Adrenal gland (tissue), 12 donors: ENCODE data around the gene ZFTA. TPM values are rescaled to one million over a fixed set of nuclear protein-coding genes. Genes with fewer than 3 reads are reported as not detected.
A peak's percentile ranks its signal among the peaks of the same experiment; 100 is the strongest.
"Not testable (repeated sequence)": the region's sequence is repeated elsewhere in the genome, so short reads cannot be mapped to it uniquely, and the experiment has no call there.

Source experiments
- DNase-seq, 7 donors: peaks; one replicate each; pipeline ENCODE4 v3.0.0-alpha.2; 2019 to 2020
- H3K27ac ChIP-seq, 5 donors: fragments of 200-600 bp; sonication (generic) in 4 of 5; 1 replicate in 3 of 5; 2 replicates in 2 of 5; pipeline versions ENCODE4 v1.5.1 to v1.8.0; 2016 to 2020; ENCODE audit warnings: mild to moderate bottlenecking in 1 of 5
- H3K27me3 ChIP-seq: fragments of 200-600 bp; 2 replicates; pipeline ENCODE4 v1.8.0; 2021
- H3K36me3 ChIP-seq, 2 donors: fragments of 200-600 bp; replicated peaks in 1 of 2; 1 replicate in 1 of 2; 2 replicates in 1 of 2; pipeline versions ENCODE4 v1.5.1 to v1.8.0; 2018 to 2022
- H3K4me1 ChIP-seq, 2 donors: fragments of 200-600 bp; replicated peaks in 1 of 2; 1 replicate in 1 of 2; 2 replicates in 1 of 2; pipeline versions ENCODE4 v1.5.1 to v1.8.0; 2018 to 2021
- H3K4me3 ChIP-seq, 4 donors: fragments of 200-600 bp; sonication (generic) in 3 of 4; one replicate each; pipeline ENCODE4 v1.5.1; 2016 to 2018
- H3K9me3 ChIP-seq, 3 donors: fragments of 200-600 bp; sonication (generic) in 1 of 3; replicated peaks in 1 of 3; 1 replicate in 2 of 3; 2 replicates in 1 of 3; pipeline versions ENCODE4 v1.5.1 to v1.8.0; 2016 to 2021
- POLR2A ChIP-seq, 2 donors: fragments of 450-650 bp; IDR thresholded peaks; one replicate each; pipeline ENCODE4 v1.6.1; 2017; ENCODE audit warnings: antibody characterized with exemption in 2 of 2, mild to moderate bottlenecking in 2 of 2, moderate library complexity in 1 of 2
- WGBS, 4 donors: extraction: QIAGEN DNeasy Blood & Tissue Kit in 2 of 4; methylation state at CpG; one replicate each; pipeline versions ENCODE4 v1.1.5 to v1.1.7; 2013 to 2017; 5-methylcytosine and 5-hydroxymethylcytosine counted together
- intact Hi-C, 2 donors: fragments of 100-400 bp; cut with DNase I; formaldehyde crosslinking; loops; one replicate each; pipeline versions ENCODE4 v1.14.1 to v1.15.0; 2022 to 2023
- polyA plus RNA-seq, 3 donors: library from polyadenylated mRNA; stranded (reverse); fragments of 200-250 nt in 2 of 3; fragments of 350-450 nt in 1 of 3; fragmentation: Illumina TruSeq in 1 of 3; extraction: RNeasy Lipid Tissue Mini Kit (QIAGEN cat#74804) in 1 of 3; gene quantifications; one replicate each; pipeline ENCODE4 v1.2.3, GENCODE V29; 2013 to 2014
- total RNA-seq, 9 donors: library from RNA; depleted of rRNA in 4 of 9; stranded (reverse); fragments of >200 nt in 4 of 9; fragments of 120-200 nt in 1 of 9; fragmentation: NEBNext Ultra II Directional in 1 of 9; extraction: Animal tissue kit (Norgen Biotek cat#: 25700) in 1 of 9; gene quantifications; one replicate each; pipeline versions ENCODE4 v1.1.0 to v1.2.4, GENCODE V29; 2013 to 2023
- TF ChIP-seq, protein P1 (sequence below), 6 experiments: fragments of 450-650 bp in 4 of 6; fragments of 200-600 bp in 2 of 6; sonication (generic) in 1 of 6; IDR thresholded peaks; 1 replicate in 5 of 6; 2 replicates in 1 of 6; pipeline versions ENCODE4 v1.5.1 to v1.8.0; 2016 to 2021; ENCODE audit warnings: antibody characterized with exemption in 6 of 6, mild to moderate bottlenecking in 2 of 6, moderate library complexity in 1 of 6
- donor health status: healthy with polysubstance abuse.
- donor health status: Bipolar disorder and iron deficiency.
- donor health status: DM: yes; HTN: yes; CAD: no.
- donor health status: DM: no; HTN: no; CAD: no.
- donor health status: DM: no; HTN: no; CAD: no.
- donor health status: DM: yes; HTN: yes; CAD: no.

The ZFTA gene
- total and polyA plus RNA-seq, 12 donors = 3.6 to 20.2 (median 14.7) TPM

DNA sequence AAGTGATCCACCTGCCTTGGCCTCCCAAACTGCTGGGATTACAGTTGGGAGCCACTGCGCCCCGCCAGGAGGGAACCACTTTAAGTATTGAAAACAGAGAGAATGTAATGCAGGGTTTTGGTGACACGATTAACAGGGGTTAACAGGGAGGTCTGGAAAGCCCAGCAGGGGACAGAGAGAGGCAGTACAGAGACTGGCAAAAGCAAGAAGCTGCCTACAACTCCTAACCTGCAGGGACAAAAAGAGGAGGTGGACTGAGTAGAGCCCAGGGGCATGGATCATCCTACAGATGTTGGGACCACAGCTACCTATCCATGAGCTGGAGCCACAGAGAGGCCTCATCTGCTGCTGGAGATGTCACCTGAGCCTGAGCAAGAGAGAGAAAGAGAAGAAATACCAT is 42.9 kb upstream of the ZFTA start:
- intact Hi-C loops = no loop called here
- H3K4me3 ChIP-seq = no peak overlapping the region
- TF ChIP-seq, protein P1, sequence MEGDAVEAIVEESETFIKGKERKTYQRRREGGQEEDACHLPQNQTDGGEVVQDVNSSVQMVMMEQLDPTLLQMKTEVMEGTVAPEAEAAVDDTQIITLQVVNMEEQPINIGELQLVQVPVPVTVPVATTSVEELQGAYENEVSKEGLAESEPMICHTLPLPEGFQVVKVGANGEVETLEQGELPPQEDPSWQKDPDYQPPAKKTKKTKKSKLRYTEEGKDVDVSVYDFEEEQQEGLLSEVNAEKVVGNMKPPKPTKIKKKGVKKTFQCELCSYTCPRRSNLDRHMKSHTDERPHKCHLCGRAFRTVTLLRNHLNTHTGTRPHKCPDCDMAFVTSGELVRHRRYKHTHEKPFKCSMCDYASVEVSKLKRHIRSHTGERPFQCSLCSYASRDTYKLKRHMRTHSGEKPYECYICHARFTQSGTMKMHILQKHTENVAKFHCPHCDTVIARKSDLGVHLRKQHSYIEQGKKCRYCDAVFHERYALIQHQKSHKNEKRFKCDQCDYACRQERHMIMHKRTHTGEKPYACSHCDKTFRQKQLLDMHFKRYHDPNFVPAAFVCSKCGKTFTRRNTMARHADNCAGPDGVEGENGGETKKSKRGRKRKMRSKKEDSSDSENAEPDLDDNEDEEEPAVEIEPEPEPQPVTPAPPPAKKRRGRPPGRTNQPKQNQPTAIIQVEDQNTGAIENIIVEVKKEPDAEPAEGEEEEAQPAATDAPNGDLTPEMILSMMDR (IDR thresholded peaks at IDR 0.05) = no peak
- TF ChIP-seq POLR2A (IDR thresholded peaks at IDR 0.05) = no peak
- 77 to 90% (median 81%) methylated on average over 3 of the region's 3 CpGs for WGBS, 4 donors
- no peak for DNase-seq
- no peaks in the 10 kb centered on the region for H3K36me3 ChIP-seq
- no peaks in the 10 kb centered on the region for H3K27me3 ChIP-seq
- H3K27ac ChIP-seq = no peak overlapping the region
- peaks cover 0 to 24% of the 10 kb centered on the region in 2 donors for H3K4me1 ChIP-seq
- H3K9me3 ChIP-seq = no peaks in the 10 kb centered on the region

DNA sequence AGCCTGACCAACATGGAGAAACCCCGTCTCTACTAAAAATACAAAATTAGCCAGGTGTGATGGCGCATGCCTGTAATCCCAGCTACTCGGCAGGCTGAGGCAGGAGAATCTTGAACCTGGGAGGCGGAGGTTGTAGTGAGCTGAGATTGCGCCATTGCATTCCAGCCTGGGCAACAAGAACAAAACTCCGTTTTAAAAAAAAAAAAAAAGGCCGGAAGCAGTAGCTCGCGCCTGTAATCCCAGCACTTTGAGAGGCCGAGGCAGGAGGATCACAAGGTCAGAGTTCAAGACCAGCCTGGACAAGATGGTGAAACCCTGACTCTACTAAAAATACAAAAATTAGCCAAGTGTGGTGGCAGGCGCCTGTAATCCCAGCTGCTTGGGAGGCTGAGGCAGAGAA is 41.8 kb upstream of the ZFTA start:
- WGBS, 4 donors = 82 to 91% (median 88%) methylated on average over 11 of the region's 11 CpGs
- H3K27me3 ChIP-seq, intact Hi-C loops, H3K4me3 ChIP-seq, H3K36me3 ChIP-seq, DNase-seq, H3K9me3 ChIP-seq, H3K27ac ChIP-seq: not testable (repeated sequence)
- peaks cover 0 to 21% of the 10 kb centered on the region in 2 donors for H3K4me1 ChIP-seq

DNA sequence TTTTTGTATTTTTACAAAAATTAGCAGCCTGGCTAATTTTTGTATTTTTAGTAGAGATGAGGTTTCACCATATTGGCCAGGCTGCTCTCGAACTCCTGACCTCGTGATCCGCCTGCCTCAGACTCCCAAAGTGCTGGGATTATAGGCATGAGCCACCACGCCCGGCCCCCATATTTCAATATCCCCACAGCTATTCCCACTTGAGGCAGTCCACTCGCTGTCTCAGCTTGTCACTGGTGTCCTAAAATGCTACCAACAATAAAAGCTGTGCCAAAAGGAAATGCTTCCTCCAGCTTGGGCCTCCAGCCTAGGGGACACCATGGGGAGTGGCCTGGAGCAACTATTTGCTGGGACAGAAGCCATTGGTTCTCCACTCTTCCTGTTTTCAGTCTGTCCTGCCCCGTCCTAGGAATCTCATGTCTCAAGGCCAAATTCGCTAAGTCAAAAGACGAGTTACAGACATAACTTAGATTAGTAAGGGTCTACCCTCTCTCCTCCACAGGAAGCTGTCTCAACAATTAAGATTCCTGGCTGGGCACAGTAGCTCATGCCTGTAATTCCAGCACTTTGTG is 37.4 kb upstream of the ZFTA start:
- DNase-seq = peak; percentile 21 to 81 (median 42)
- Histone ChIP-seq H3K9me3 (no peaks in the 10 kb centered on the region), H3K27me3 (no peaks in the 10 kb centered on the region), H3K4me1 (no peaks in the 10 kb centered on the region), H3K27ac (peak overlapping the region in 1 of 5 donors; percentile 74), H3K4me3 (no peak overlapping the region), H3K36me3 (no peaks in the 10 kb centered on the region)
- intact Hi-C loops = no loop called here
- 59 to 66% (median 62%) methylated on average over 9 of the region's 9 CpGs for WGBS, 4 donors
- TF ChIP-seq, protein P1 (IDR thresholded peaks at IDR 0.05) = no peak
- no peak for TF ChIP-seq POLR2A (IDR thresholded peaks at IDR 0.05)

DNA sequence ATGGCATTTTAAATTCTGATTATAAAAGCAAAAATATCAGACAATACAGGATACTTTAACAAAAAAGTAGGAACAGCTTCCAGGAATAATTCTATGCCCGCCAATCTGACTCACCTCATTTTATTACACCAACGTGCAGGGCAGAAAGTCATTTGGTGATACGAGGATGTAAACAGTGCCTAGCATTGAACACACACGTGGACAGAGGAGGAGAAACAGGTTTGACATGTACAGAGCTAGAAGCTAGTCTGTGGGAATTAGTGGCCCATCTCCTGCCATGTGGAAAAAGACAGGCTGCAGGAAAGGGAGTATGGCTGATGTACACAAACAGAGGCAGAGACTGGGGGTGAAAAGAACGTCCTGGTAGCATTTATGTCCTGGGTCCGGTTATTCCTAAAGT is 35.7 kb upstream of the ZFTA start:
- intact Hi-C loops = no loop called here
- Histone ChIP-seq H3K4me3 (no peak overlapping the region), H3K27ac (no peak overlapping the region), H3K27me3 (no peaks in the 10 kb centered on the region), H3K36me3 (no peaks in the 10 kb centered on the region), H3K9me3 (no peaks in the 10 kb centered on the region), H3K4me1 (no peaks in the 10 kb centered on the region)
- DNase-seq = no peak
- TF ChIP-seq, protein P1 (IDR thresholded peaks at IDR 0.05) = no peak
- TF ChIP-seq POLR2A (IDR thresholded peaks at IDR 0.05) = no peak
- WGBS, 4 donors = 76 to 90% (median 85%) methylated on average over 6 of the region's 6 CpGs
